Breast epithelium (tissue), 4 donors: ENCODE data around the gene TENM3. TPM values are rescaled to one million over a fixed set of nuclear protein-coding genes. Genes with fewer than 3 reads are reported as not detected.

ENCODE experiments used
- DNase-seq, 2 donors: peaks; one replicate each; pipeline ENCODE4 v3.0.0-alpha.2; 2019; ENCODE audit warnings: low spot score in 2 of 2
- H3K27ac ChIP-seq, 2 donors: fragments of 200-600 bp; sonication (generic) in 1 of 2; one replicate each; pipeline ENCODE4 v1.5.1; 2016 to 2019; ENCODE audit warnings: mild to moderate bottlenecking in 1 of 2
- H3K27me3 ChIP-seq, 2 donors: fragments of 200-600 bp; sonication (generic) in 1 of 2; one replicate each; pipeline versions ENCODE4 v1.5.1 to v1.6.0; 2017 to 2019; ENCODE audit warnings: control low read depth in 1 of 2, mild to moderate bottlenecking in 1 of 2
- H3K36me3 ChIP-seq: fragments of 200-600 bp; one replicate; pipeline ENCODE4 v1.5.1; 2019
- H3K4me1 ChIP-seq, 2 donors: fragments of 200-600 bp; sonication (generic); one replicate each; pipeline ENCODE4 v1.5.1; 2016 to 2019; ENCODE audit warnings: control low read depth in 1 of 2
- H3K4me3 ChIP-seq, 3 donors: fragments of 200-600 bp; sonication (generic); 1 replicate in 2 of 3; 2 replicates in 1 of 3; pipeline ENCODE4 v1.5.1; 2016 to 2019; ENCODE audit warnings: mild to moderate bottlenecking in 3 of 3, moderate library complexity in 2 of 3
- H3K9me3 ChIP-seq, 2 donors: fragments of 200-600 bp; sonication (generic) in 1 of 2; one replicate each; pipeline ENCODE4 v1.5.1; 2016 to 2019; ENCODE audit warnings: control low read depth in 1 of 2
- POLR2A ChIP-seq: fragments of 450-650 bp; IDR thresholded peaks from one replicate; pipeline ENCODE4 v1.6.1; 2016; ENCODE audit warnings: antibody characterized with exemption, mild to moderate bottlenecking, moderate library complexity
- POLR2AphosphoS5 ChIP-seq, 3 donors: sonication (generic); formaldehyde crosslinking; IDR thresholded peaks; one replicate each; pipeline ENCODE4 v1.6.1; 2017; ENCODE audit warnings: antibody characterized with exemption in 3 of 3
- intact Hi-C: fragments of 100-400 bp; cut with DNase I; formaldehyde crosslinking; loops from one replicate; pipeline ENCODE4 v1.15.1; 2023; ENCODE audit warnings: low total_unique reads
- total RNA-seq, 3 donors: library from RNA; depleted of rRNA; stranded (reverse); fragments of >200 nt; gene quantifications; one replicate each; pipeline ENCODE4 v1.1.0, GENCODE V29; 2016
- TF ChIP-seq, protein P1 (sequence below), 3 donors: fragments of 450-650 bp; IDR thresholded peaks; one replicate each; pipeline ENCODE4 v1.5.1; 2016 to 2017; ENCODE audit warnings: antibody characterized with exemption in 3 of 3, mild to moderate bottlenecking in 3 of 3, moderate library complexity in 3 of 3

The TENM3 gene
- total RNA-seq, 3 donors from 2014 or later = 4.6 to 30.6 (median 8.8) TPM

GRCh38 chr4:182683661-182684060 is 440.5 kb downstream of the TENM3 start:
- H3K4me3 ChIP-seq = no peak overlapping the region
- TF ChIP-seq POLR2A = no peak
- no peak for TF ChIP-seq POLR2AphosphoS5 (IDR thresholded peaks at IDR 0.05)
- TF ChIP-seq, protein P1, sequence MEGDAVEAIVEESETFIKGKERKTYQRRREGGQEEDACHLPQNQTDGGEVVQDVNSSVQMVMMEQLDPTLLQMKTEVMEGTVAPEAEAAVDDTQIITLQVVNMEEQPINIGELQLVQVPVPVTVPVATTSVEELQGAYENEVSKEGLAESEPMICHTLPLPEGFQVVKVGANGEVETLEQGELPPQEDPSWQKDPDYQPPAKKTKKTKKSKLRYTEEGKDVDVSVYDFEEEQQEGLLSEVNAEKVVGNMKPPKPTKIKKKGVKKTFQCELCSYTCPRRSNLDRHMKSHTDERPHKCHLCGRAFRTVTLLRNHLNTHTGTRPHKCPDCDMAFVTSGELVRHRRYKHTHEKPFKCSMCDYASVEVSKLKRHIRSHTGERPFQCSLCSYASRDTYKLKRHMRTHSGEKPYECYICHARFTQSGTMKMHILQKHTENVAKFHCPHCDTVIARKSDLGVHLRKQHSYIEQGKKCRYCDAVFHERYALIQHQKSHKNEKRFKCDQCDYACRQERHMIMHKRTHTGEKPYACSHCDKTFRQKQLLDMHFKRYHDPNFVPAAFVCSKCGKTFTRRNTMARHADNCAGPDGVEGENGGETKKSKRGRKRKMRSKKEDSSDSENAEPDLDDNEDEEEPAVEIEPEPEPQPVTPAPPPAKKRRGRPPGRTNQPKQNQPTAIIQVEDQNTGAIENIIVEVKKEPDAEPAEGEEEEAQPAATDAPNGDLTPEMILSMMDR (IDR thresholded peaks at IDR 0.05) = no peak
- no peak for DNase-seq
- no peaks in the 10 kb centered on the region for H3K36me3 ChIP-seq
- H3K27me3 ChIP-seq = no peaks in the 10 kb centered on the region
- H3K27ac ChIP-seq = no peak overlapping the region
- H3K4me1 ChIP-seq = no peaks in the 10 kb centered on the region
- H3K9me3 ChIP-seq = no peaks in the 10 kb centered on the region
- intact Hi-C loops = no loop called here

DNA sequence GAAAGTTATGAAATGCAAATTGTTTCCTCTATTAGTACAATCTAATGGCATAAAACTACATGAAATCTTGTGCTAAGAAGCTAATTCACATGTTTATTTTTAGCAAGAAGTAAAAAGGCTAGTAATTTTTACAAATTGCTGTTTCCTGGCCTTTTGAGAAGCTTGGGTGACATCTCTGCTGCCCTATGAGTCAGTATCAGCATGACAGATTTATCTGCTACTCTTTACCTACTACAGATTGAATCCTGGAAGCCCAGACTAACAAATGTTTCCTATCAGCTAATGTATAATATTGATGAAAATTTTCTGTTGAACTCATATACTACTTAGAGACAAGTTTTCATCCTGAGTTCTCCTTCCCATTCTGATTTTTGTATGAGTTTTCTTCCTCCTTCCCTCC is 441.6 kb downstream of the TENM3 start:
- no peak for DNase-seq

DNA sequence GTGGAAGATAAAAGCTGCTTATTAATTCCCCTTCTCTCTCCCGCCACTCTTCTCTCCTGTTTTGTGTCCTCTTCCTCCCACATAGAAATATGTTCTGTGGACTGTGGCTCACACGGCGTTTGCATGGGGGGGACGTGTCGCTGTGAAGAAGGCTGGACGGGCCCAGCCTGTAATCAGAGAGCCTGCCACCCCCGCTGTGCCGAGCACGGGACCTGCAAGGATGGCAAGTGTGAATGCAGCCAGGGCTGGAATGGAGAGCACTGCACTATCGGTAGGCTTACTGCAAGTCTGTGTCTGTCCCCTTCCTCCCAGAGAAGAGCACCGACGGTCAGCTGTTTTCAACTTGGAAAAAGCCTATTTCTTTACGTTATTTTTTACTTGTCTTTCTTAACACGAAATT is 444.9 kb downstream of the TENM3 start:
- intact Hi-C loops = no loop called here
- no peak for DNase-seq
- no peaks in the 10 kb centered on the region for H3K27me3 ChIP-seq
- H3K4me1 ChIP-seq = no peaks in the 10 kb centered on the region
- H3K9me3 ChIP-seq = no peaks in the 10 kb centered on the region
- H3K27ac ChIP-seq = no peak overlapping the region
- no peaks in the 10 kb centered on the region for H3K36me3 ChIP-seq
- TF ChIP-seq, protein P1 (IDR thresholded peaks at IDR 0.05) = no peak
- TF ChIP-seq POLR2AphosphoS5 (IDR thresholded peaks at IDR 0.05) (no peak), POLR2A (no peak)
- no peak overlapping the region for H3K4me3 ChIP-seq

More for the DNA sequence above, 441.6 kb downstream of the TENM3 start:
- no peak overlapping the region for H3K27ac ChIP-seq
- H3K4me1 ChIP-seq = no peaks in the 10 kb centered on the region
- intact Hi-C loops = no loop called here
- no peaks in the 10 kb centered on the region for H3K9me3 ChIP-seq
- no peaks in the 10 kb centered on the region for H3K36me3 ChIP-seq
- H3K27me3 ChIP-seq = no peaks in the 10 kb centered on the region
- H3K4me3 ChIP-seq = no peak overlapping the region
- no peak for TF ChIP-seq POLR2A
- TF ChIP-seq, protein P1 (IDR thresholded peaks at IDR 0.05) = no peak
- no peak for TF ChIP-seq POLR2AphosphoS5 (IDR thresholded peaks at IDR 0.05)

- TF ChIP-seq POLR2A (no peak), POLR2AphosphoS5 (IDR thresholded peaks at IDR 0.05) (no peak)
- TF ChIP-seq, protein P1 (IDR thresholded peaks at IDR 0.05) = no peak
- Histone ChIP-seq H3K36me3 (no peaks in the 10 kb centered on the region), H3K9me3 (no peaks in the 10 kb centered on the region), H3K4me1 (no peaks in the 10 kb centered on the region), H3K4me3 (no peak overlapping the region), H3K27ac (no peak overlapping the region), H3K27me3 (no peaks in the 10 kb centered on the region)
- no peak for DNase-seq
- intact Hi-C loops = no loop called here
Observed at GRCh38 chr4:182694551-182694950, 451.3 kb downstream of the TENM3 start.

DNA sequence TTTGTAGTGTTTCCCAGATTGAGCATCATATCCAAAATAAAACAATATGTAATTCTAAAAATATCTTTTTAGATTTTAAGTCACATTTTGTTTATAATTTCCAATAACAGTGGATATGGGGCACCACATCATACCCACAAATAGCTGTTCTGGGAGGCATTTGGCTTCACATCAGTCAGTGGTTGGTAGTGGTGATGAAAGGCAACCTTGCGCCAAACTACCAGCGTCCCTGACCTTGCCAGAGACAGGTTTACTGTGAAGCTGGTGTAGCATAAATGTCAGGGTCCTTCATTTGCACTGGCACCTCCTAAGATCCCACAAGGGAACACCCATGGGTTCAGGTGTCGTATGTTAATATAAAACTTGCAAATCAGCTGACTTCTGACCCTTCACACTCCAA is 451.8 kb downstream of the TENM3 start:
- H3K9me3 ChIP-seq = no peaks in the 10 kb centered on the region
- no peaks in the 10 kb centered on the region for H3K4me1 ChIP-seq
- no peaks in the 10 kb centered on the region for H3K36me3 ChIP-seq
- H3K27ac ChIP-seq = no peak overlapping the region
- intact Hi-C loops = no loop called here
- no peak overlapping the region for H3K4me3 ChIP-seq
- no peak for DNase-seq
- no peaks in the 10 kb centered on the region for H3K27me3 ChIP-seq
- TF ChIP-seq POLR2AphosphoS5 (IDR thresholded peaks at IDR 0.05) = no peak

- Histone ChIP-seq H3K27ac (no peak overlapping the region), H3K4me3 (no peak overlapping the region), H3K4me1 (no peaks in the 10 kb centered on the region), H3K27me3 (no peaks in the 10 kb centered on the region), H3K9me3 (no peaks in the 10 kb centered on the region), H3K36me3 (no peaks in the 10 kb centered on the region)
- no peak for TF ChIP-seq POLR2AphosphoS5 (IDR thresholded peaks at IDR 0.05)
- TF ChIP-seq, protein P1 (IDR thresholded peaks at IDR 0.05) = no peak
- no peak for DNase-seq
- intact Hi-C loops = no loop called here
Observed at GRCh38 chr4:182695842-182696241, 452.6 kb downstream of the TENM3 start.
